ENCODE measurements around the gene UBE2QL1.
"Not testable (repeated sequence)": the region's sequence is repeated elsewhere in the genome, so short reads cannot be mapped to it uniquely, and the experiment has no call there.

UBE2QL1 gene

GRCh38 chr5:6494939-6495338 lies 46.3 kb downstream of the UBE2QL1 start:
- FAIRE-seq (no peak), DNase-seq (ENCODE audit: insufficient read length, low spot score) (no peak)

GRCh38 chr5:6495433-6496206 lies 47.0 kb downstream of the UBE2QL1 start:
- no peak for DNase-seq (ENCODE audit: insufficient read length, low spot score)
- no peak for FAIRE-seq

- DNase-seq (ENCODE audit: insufficient read length, low spot score) (no peak), FAIRE-seq (no peak)
Measured at GRCh38 chr5:6496207-6496584, 47.5 kb downstream of the UBE2QL1 start.

GRCh38 chr5:6496636-6497035 lies 48.0 kb downstream of the UBE2QL1 start:
- DNase-seq (ENCODE audit: insufficient read length, low spot score) (no peak), FAIRE-seq (no peak)

- DNase-seq (ENCODE audit: insufficient read length, low spot score) (no peak), FAIRE-seq (no peak)
Measured at GRCh38 chr5:6497262-6497661, 48.6 kb downstream of the UBE2QL1 start.

- no peak for DNase-seq (ENCODE audit: insufficient read length, low spot score)
- no peak for FAIRE-seq
Measured at GRCh38 chr5:6498968-6499367, 50.3 kb downstream of the UBE2QL1 start.

GRCh38 chr5:6501701-6502100 lies 53.0 kb downstream of the UBE2QL1 start:
- FAIRE-seq (no peak), DNase-seq (ENCODE audit: insufficient read length, low spot score) (no peak)

- FAIRE-seq (no peak), DNase-seq (ENCODE audit: insufficient read length, low spot score) (no peak)
Measured at GRCh38 chr5:6502421-6502820, 53.8 kb downstream of the UBE2QL1 start.

GRCh38 chr5:6503342-6503741 lies 54.7 kb downstream of the UBE2QL1 start:
- DNase-seq (ENCODE audit: insufficient read length, low spot score) (no peak), FAIRE-seq (no peak)

GRCh38 chr5:6504677-6505415 lies 56.2 kb downstream of the UBE2QL1 start:
- FAIRE-seq (peak; percentile 52), DNase-seq (ENCODE audit: insufficient read length, low spot score) (peak; percentile 71)

GRCh38 chr5:6505416-6505755 lies 56.7 kb downstream of the UBE2QL1 start:
- DNase-seq (ENCODE audit: insufficient read length, low spot score) (no peak), FAIRE-seq (no peak)

GRCh38 chr5:6505783-6506557 lies 57.3 kb downstream of the UBE2QL1 start:
- FAIRE-seq (no peak), DNase-seq (ENCODE audit: insufficient read length, low spot score) (no peak)

GRCh38 chr5:6506611-6507010 lies 58.0 kb downstream of the UBE2QL1 start:
- FAIRE-seq (no peak), DNase-seq (ENCODE audit: insufficient read length, low spot score) (no peak)

- FAIRE-seq (peak; percentile 38), DNase-seq (ENCODE audit: insufficient read length, low spot score) (no peak)
Measured at GRCh38 chr5:6508931-6509330, 60.3 kb downstream of the UBE2QL1 start.

- no peak for FAIRE-seq
- no peak for DNase-seq (ENCODE audit: insufficient read length, low spot score)
Measured at GRCh38 chr5:6510132-6510531, 61.5 kb downstream of the UBE2QL1 start.

GRCh38 chr5:6510973-6511372 lies 62.3 kb downstream of the UBE2QL1 start:
- DNase-seq (ENCODE audit: insufficient read length, low spot score) (no peak), FAIRE-seq (no peak)

GRCh38 chr5:6515812-6516211 lies 67.2 kb downstream of the UBE2QL1 start:
- not testable (repeated sequence) for DNase-seq (ENCODE audit: insufficient read length, low spot score); FAIRE-seq

GRCh38 chr5:6516823-6517222 lies 68.2 kb downstream of the UBE2QL1 start:
- FAIRE-seq (no peak), DNase-seq (ENCODE audit: insufficient read length, low spot score) (no peak)

GRCh38 chr5:6517510-6517909 lies 68.9 kb downstream of the UBE2QL1 start:
- DNase-seq (ENCODE audit: insufficient read length, low spot score), result no peak
- FAIRE-seq, result no peak

GRCh38 chr5:6518298-6519057 lies 69.8 kb downstream of the UBE2QL1 start:
- no peak for FAIRE-seq
- DNase-seq (ENCODE audit: insufficient read length, low spot score), result no peak

- FAIRE-seq, result no peak
Measured at GRCh38 chr5:6520201-6520600, 71.5 kb downstream of the UBE2QL1 start.

More at GRCh38 chr5:6520201-6520600, 71.5 kb downstream of the UBE2QL1 start:
- no peak for DNase-seq (ENCODE audit: insufficient read length, low spot score)

All from HTR-8/SVneo (cell line).